Left ventricle myocardium inferior (tissue), 1 donor: ENCODE data around the gene TEX54. TPM values are rescaled to one million over a fixed set of nuclear protein-coding genes. Genes with fewer than 3 reads are reported as not detected.
A peak's percentile ranks its signal among the peaks of the same experiment; 100 is the strongest.

Source experiments
- DNase-seq: peaks from one replicate; pipeline ENCODE4 v3.0.0-alpha.2; 2020
- H3K27ac ChIP-seq: fragments of 200-600 bp; replicated peaks from 2 replicates; pipeline ENCODE4 v1.8.0; 2021
- H3K27me3 ChIP-seq: fragments of 200-600 bp; 2 replicates; pipeline ENCODE4 v1.8.0; 2021; ENCODE audit warnings: low read depth
- H3K36me3 ChIP-seq: fragments of 200-600 bp; 2 replicates; pipeline ENCODE4 v1.8.0; 2021
- H3K4me1 ChIP-seq: fragments of 200-600 bp; 2 replicates; pipeline ENCODE4 v1.8.0; 2021
- H3K4me3 ChIP-seq: fragments of 200-600 bp; 2 replicates; pipeline ENCODE4 v1.8.0; 2021; ENCODE audit warnings: mild to moderate bottlenecking, moderate library complexity
- H3K9me3 ChIP-seq: fragments of 200-600 bp; replicated peaks from 2 replicates; pipeline ENCODE4 v1.8.0; 2021
- CTCF ChIP-seq: fragments of 200-600 bp; IDR thresholded peaks from 2 replicates; pipeline ENCODE4 v1.8.0; 2021; ENCODE audit warnings: antibody characterized with exemption, mild to moderate bottlenecking, borderline replicate concordance
- intact Hi-C: fragments of 100-400 bp; cut with micrococcal nuclease; formaldehyde crosslinking; loops from one replicate; pipeline ENCODE4 v1.11.0; 2022
- microRNA-seq: library from miRNA; unstranded; fragments of <30 nt; microRNA quantifications from one replicate; pipeline ENCODE4 v1.2.0, GENCODE V29; 2020
- total RNA-seq: library from RNA; stranded (reverse); fragmentation: NEBNext Ultra II Directional; extraction: Animal tissue kit (Norgen Biotek cat#: 25700); gene quantifications from one replicate; pipeline ENCODE4 v1.2.1, GENCODE V29; 2021
- donor health status: DM: no; HTN: yes; CAD: no; lungs with severe emphysema.

TEX54 gene
- total RNA-seq, 1 donor from 2014 or later = not detected

GRCh38 chr11:62789576-62789975 lies 43.1 kb downstream of the TEX54 start:
- intact Hi-C loops = loop anchor here (5.0 kb wide), 1 partner anchor 73 kb away; no protein-coding TSS in a partner anchor
- H3K27me3 ChIP-seq = no peaks in the 10 kb centered on the region
- peak overlapping the region; percentile 100 for H3K27ac ChIP-seq
- H3K4me3 ChIP-seq = no peak overlapping the region
- H3K9me3 ChIP-seq = no peaks in the 10 kb centered on the region
- H3K4me1 ChIP-seq = peaks cover 84% of the 10 kb centered on the region
- DNase-seq = no peak
- TF ChIP-seq CTCF = no peak
- H3K36me3 ChIP-seq = peaks cover 48% of the 10 kb centered on the region

- Histone ChIP-seq H3K36me3 (peaks cover 42% of the 10 kb centered on the region), H3K27me3 (no peaks in the 10 kb centered on the region), H3K4me3 (peak overlapping the region; percentile 99), H3K27ac (peak overlapping the region; percentile 100), H3K9me3 (no peaks in the 10 kb centered on the region), H3K4me1 (peaks cover 84% of the 10 kb centered on the region)
- no peak for TF ChIP-seq CTCF
- intact Hi-C loops = loop anchor here (5.0 kb wide), 1 partner anchor 73 kb away; no protein-coding TSS in a partner anchor
- no peak for DNase-seq
These were observed 43.6 kb downstream of the TEX54 start for GRCh38 chr11:62788991-62789390.

DNA sequence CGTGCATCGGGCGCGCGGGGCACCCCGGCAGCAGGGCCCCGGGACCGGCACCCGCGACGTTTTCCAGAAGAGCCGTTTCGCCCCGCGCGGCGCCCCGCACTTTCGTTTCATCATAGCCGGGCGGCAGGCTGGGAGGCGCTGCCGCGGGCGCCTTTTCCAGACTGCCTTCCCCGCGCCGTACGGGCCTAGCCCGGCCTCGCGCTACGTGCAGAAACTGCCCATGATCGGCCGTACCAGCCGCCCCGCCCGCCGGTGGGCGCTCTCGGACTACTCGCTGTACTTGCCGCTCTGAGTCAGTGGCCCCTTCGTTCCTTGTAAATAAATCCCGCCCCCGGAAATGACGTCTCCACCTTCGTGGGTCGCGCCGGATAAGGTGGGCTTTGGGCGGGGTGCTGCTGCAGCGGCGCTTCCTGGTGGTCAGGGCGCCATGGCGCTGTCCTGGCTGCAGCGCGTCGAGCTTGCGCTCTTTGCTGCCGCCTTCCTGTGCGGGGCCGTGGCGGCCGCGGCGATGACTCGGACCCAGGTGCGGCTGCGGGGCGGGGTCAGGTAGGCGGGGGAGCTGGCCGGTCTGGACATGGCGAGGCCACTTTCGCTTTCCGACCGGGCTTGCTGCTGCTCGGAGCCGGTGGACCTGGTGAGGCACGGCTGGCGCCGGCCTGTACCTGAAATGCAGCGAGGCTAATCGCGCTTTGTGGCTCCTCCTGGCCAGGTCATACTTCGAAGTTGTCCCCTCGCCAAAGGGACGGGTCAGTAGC lies 45.5 kb downstream of the TEX54 start, which contains the start of gene TMEM179B:
Gene TMEM179B (plus strand): TSS at position 398 of the 755 bp plus-strand sequence. CDS start 30 bp downstream, at position 428.
- intact Hi-C loops = loop anchor here (5.0 kb wide), 1 partner anchor 75 kb away; no protein-coding TSS in a partner anchor

GRCh38 chr11:62786318-62787004 lies 46.2 kb downstream of the TEX54 start:
- H3K36me3 ChIP-seq = peaks cover 36% of the 10 kb centered on the region
- DNase-seq = peak; percentile 91
- intact Hi-C loops = loop anchor here (5.0 kb wide), 1 partner anchor 76 kb away; no protein-coding TSS in a partner anchor
- H3K27me3 ChIP-seq = no peaks in the 10 kb centered on the region
- peaks cover 62% of the 10 kb centered on the region for H3K4me1 ChIP-seq
- peak overlapping the region; percentile 100 for H3K27ac ChIP-seq
- H3K4me3 ChIP-seq = peak overlapping the region; percentile 99
- TF ChIP-seq CTCF = peak; percentile 95
- H3K9me3 ChIP-seq = no peaks in the 10 kb centered on the region

More for the DNA sequence above, 45.5 kb downstream of the TEX54 start, which contains the start of gene TMEM179B:
- peaks cover 68% of the 10 kb centered on the region for H3K4me1 ChIP-seq
- H3K27ac ChIP-seq = peak within 1 kb of the TSS; percentile 100
- peak within 1 kb of the TSS; percentile 99 for H3K4me3 ChIP-seq
- no peaks in the 10 kb centered on the region for H3K9me3 ChIP-seq
- peaks cover 31% of the 10 kb centered on the region for H3K36me3 ChIP-seq
- peak; percentile 97 for DNase-seq
- peak; percentile 29 for TF ChIP-seq CTCF
- H3K27me3 ChIP-seq = no peaks in the 10 kb centered on the region

GRCh38 chr11:62782753-62783152 lies 49.9 kb downstream of the TEX54 start:
- H3K36me3 ChIP-seq = peaks cover 35% of the 10 kb centered on the region

More at GRCh38 chr11:62782753-62783152, 49.9 kb downstream of the TEX54 start:
- H3K9me3 ChIP-seq = no peaks in the 10 kb centered on the region
- H3K4me3 ChIP-seq = no peak overlapping the region
- intact Hi-C loops = no loop called here
- peaks cover 25% of the 10 kb centered on the region for H3K4me1 ChIP-seq
- TF ChIP-seq CTCF = no peak
- no peak overlapping the region for H3K27ac ChIP-seq
- no peak for DNase-seq
- H3K27me3 ChIP-seq = no peaks in the 10 kb centered on the region

Small RNAs within 50 kb of the gene (microRNA-seq; reads per million reads assigned to microRNA genes)
- gene MIR6514 (2.8 reads per million), gene MIR6748 (not detected)

Other genes with a start within 250 kb of the TEX54 start
- gene TUT1, start 241.3 kb downstream of the TEX54 start, total RNA-seq = 12.5 TPM
- gene MTA2, start 231.0 kb downstream of the TEX54 start, total RNA-seq = 26.3 TPM
- 14.6 TPM for gene EML3, start 220.1 kb downstream of the TEX54 start, total RNA-seq
- 2.0 TPM for gene ROM1, start 219.6 kb downstream of the TEX54 start, total RNA-seq
- 13.2 TPM for gene B3GAT3, start 210.9 kb downstream of the TEX54 start, total RNA-seq
- 90.2 TPM for gene GANAB, start 186.2 kb downstream of the TEX54 start, total RNA-seq
- 10.1 TPM for gene INTS5, start 179.5 kb downstream of the TEX54 start, total RNA-seq
- gene C11orf98, start 167.6 kb downstream of the TEX54 start, total RNA-seq = 31.1 TPM
- 5.0 TPM for gene CSKMT, start 167.5 kb downstream of the TEX54 start, total RNA-seq
- gene UQCC3, start 161.2 kb downstream of the TEX54 start, total RNA-seq = 6.9 TPM
- gene LBHD1, start 160.6 kb downstream of the TEX54 start, total RNA-seq = 2.1 TPM
- 82.3 TPM for gene UBXN1, start 153.8 kb downstream of the TEX54 start, total RNA-seq
- gene LRRN4CL, start 143.3 kb downstream of the TEX54 start, total RNA-seq = 2.7 TPM
- gene BSCL2, start 125.4 kb downstream of the TEX54 start, total RNA-seq = 18.4 TPM
- not detected for gene GNG3, start 125.2 kb downstream of the TEX54 start, total RNA-seq
- gene HNRNPUL2, start 105.4 kb downstream of the TEX54 start, total RNA-seq = 37.6 TPM
- 12.9 TPM for gene TTC9C, start 104.4 kb downstream of the TEX54 start, total RNA-seq
- gene ZBTB3, start 78.7 kb downstream of the TEX54 start, total RNA-seq = 9.5 TPM
- 43.4 TPM for gene POLR2G, start 71.3 kb downstream of the TEX54 start, total RNA-seq
- 8.0 TPM for gene TAF6L, start 61.4 kb downstream of the TEX54 start, total RNA-seq
- 20.5 TPM for gene TMEM179B, start 45.4 kb downstream of the TEX54 start, total RNA-seq
- 24.1 TPM for gene TMEM223, start 40.8 kb downstream of the TEX54 start, total RNA-seq
- 43.2 TPM for gene NXF1, start 27.4 kb downstream of the TEX54 start, total RNA-seq
- gene STX5, start 790 bp downstream of the TEX54 start, total RNA-seq = 16.7 TPM
- gene WDR74, start 6.7 kb upstream of the TEX54 start, total RNA-seq = 24.3 TPM
- gene SLC3A2, start 48.1 kb upstream of the TEX54 start, total RNA-seq = 35.0 TPM
- gene CHRM1, start 88.5 kb upstream of the TEX54 start, total RNA-seq = not detected
- gene SLC22A6, start 152.1 kb upstream of the TEX54 start, total RNA-seq = not detected
- gene SLC22A8, start 183.0 kb upstream of the TEX54 start, total RNA-seq = not detected